H1 (cell line): Measurements from ENCODE around the gene DET1. TPM values are rescaled to one million over a fixed set of nuclear protein-coding genes. Genes with fewer than 3 reads are reported as not detected.
A peak's percentile ranks its signal among the peaks of the same experiment; 100 is the strongest.
"Not testable (repeated sequence)": the region's sequence is repeated elsewhere in the genome, so short reads cannot be mapped to it uniquely, and the experiment has no call there.

Source experiments
- CTCF ChIA-PET: fragments of 300-600 bp; sonication (Branson Sonifier 250); formaldehyde crosslinking; loops from one replicate; lab custom pipeline; 2021; ENCODE audit not compliant: partially characterized antibody; lab: Charles Lee
- POLR2A ChIA-PET: fragments of 300-600 bp; sonication (Branson Sonifier 250); formaldehyde crosslinking; loops from one replicate; lab custom pipeline; 2021; ENCODE audit warnings: inconsistent platforms; ENCODE audit not compliant: partially characterized antibody; lab: Charles Lee
- DNase-seq, 2 experiments: peaks; one replicate each; pipeline versions ENCODE4 v3.0.0 to v3.0.0-alpha.2; 2010 to 2022; ENCODE audit warnings: low spot score in 2 of 2, low read depth in 1 of 2, mixed read lengths in 1 of 2
- FAIRE-seq: peaks from 2 replicates; lab custom pipeline; 2011; peaks lifted over from hg19 to GRCh38; lab: Jason Lieb, UNC
- H2AFZ ChIP-seq: 2 replicates; pipeline ENCODE4 v1.8.1; 2012; ENCODE audit warnings: low read length, inconsistent platforms
- H2AK5ac ChIP-seq: 2 replicates; pipeline ENCODE4 v1.6.1; 2013; ENCODE audit warnings: low read depth, low read length
- H2BK120ac ChIP-seq: replicated peaks from 2 replicates; pipeline ENCODE3; 2013; ENCODE audit warnings: low read depth, low read length, inconsistent platforms
- H2BK12ac ChIP-seq: 2 replicates; pipeline ENCODE4 v1.6.1; 2013; ENCODE audit warnings: low read depth, low read length
- H2BK15ac ChIP-seq: 2 replicates; pipeline ENCODE4 v1.6.1; 2013; ENCODE audit warnings: low read length
- H2BK20ac ChIP-seq: 2 replicates; pipeline ENCODE4 v1.6.1; 2013; ENCODE audit warnings: low read length
- H2BK5ac ChIP-seq: 2 replicates; pipeline ENCODE4 v1.6.1; 2013; ENCODE audit warnings: low read depth, low read length
- H3K14ac ChIP-seq: 2 replicates; pipeline ENCODE4 v1.6.1; 2013; ENCODE audit warnings: inconsistent platforms; ENCODE audit not compliant: insufficient read length
- H3K18ac ChIP-seq: 2 replicates; pipeline ENCODE4 v1.6.1; 2013; ENCODE audit warnings: low read length; ENCODE audit errors: extremely low read depth
- H3K23ac ChIP-seq: 2 replicates; pipeline ENCODE4 v1.6.1; 2013; ENCODE audit warnings: inconsistent platforms; ENCODE audit not compliant: insufficient read length
- H3K23me2 ChIP-seq: 2 replicates; pipeline ENCODE4 v1.6.1; 2013; ENCODE audit warnings: low read depth, low read length
- H3K27ac ChIP-seq: 2 replicates; pipeline ENCODE4 v1.6.1; 2011; ENCODE audit warnings: low read depth, low read length, inconsistent platforms
- H3K27me3 ChIP-seq, 4 experiments: replicated peaks in 1 of 4; 1 replicate in 1 of 4; 2 replicates in 3 of 4; pipeline versions ENCODE4 v1.6.1 to v1.8.1; 2011 to 2013; ENCODE audit warnings: low read length in 3 of 4, mild to moderate bottlenecking in 3 of 4, inconsistent platforms in 2 of 4, mixed read lengths in 2 of 4, moderate library complexity in 1 of 4; ENCODE audit not compliant: control insufficient read depth in 3 of 4, insufficient read depth in 3 of 4; ENCODE audit errors: extremely low read depth in 1 of 4
- H3K36me3 ChIP-seq, 4 experiments: 2 replicates each; pipeline versions ENCODE4 v1.6.1 to v1.8.1; 2011 to 2013; ENCODE audit warnings: mild to moderate bottlenecking in 4 of 4, low read length in 3 of 4, moderate library complexity in 2 of 4, control low read depth in 1 of 4, inconsistent platforms in 1 of 4; ENCODE audit not compliant: insufficient read depth in 4 of 4, control insufficient read depth in 2 of 4
- H3K4ac ChIP-seq: replicated peaks from 2 replicates; pipeline ENCODE3; 2013; ENCODE audit warnings: low read length, low read depth, mixed read lengths, inconsistent platforms; ENCODE audit not compliant: insufficient read length
- H3K4me1 ChIP-seq, 4 experiments: replicated peaks in 1 of 4; 1 replicate in 1 of 4; 2 replicates in 3 of 4; pipeline versions ENCODE4 v1.6.1 to v1.8.1; 2011 to 2013; ENCODE audit warnings: low read length in 3 of 4, inconsistent platforms in 2 of 4, mixed read lengths in 1 of 4; ENCODE audit not compliant: insufficient read depth in 4 of 4, control insufficient read depth in 3 of 4
- H3K4me2 ChIP-seq, 2 experiments: 2 replicates each; pipeline versions ENCODE4 v1.6.1 to v1.8.1; 2011 to 2013; ENCODE audit warnings: low read depth in 2 of 2, low read length in 2 of 2, control low read depth in 1 of 2, inconsistent platforms in 1 of 2, mild to moderate bottlenecking in 1 of 2; ENCODE audit not compliant: insufficient read depth in 1 of 2
- H3K4me3 ChIP-seq, 4 experiments: fragments of 200-600, 300-600 bp in 1 of 4; sonication (generic), shearing (Covaris generic), sonication (Bioruptor Twin) in 1 of 4; 2 replicates each; pipeline versions ENCODE4 v1.5.1 to v1.8.1; 2011 to 2016; ENCODE audit warnings: low read length in 4 of 4, low read depth in 3 of 4, control low read depth in 2 of 4, inconsistent platforms in 2 of 4, mild to moderate bottlenecking in 2 of 4, mixed read lengths in 1 of 4, moderate library complexity in 1 of 4; ENCODE audit not compliant: insufficient read depth in 2 of 4; ENCODE audit errors: extremely low read depth in 1 of 4
- H3K56ac ChIP-seq: replicated peaks from 2 replicates; pipeline ENCODE3; 2013; ENCODE audit warnings: low read depth, mild to moderate bottlenecking, mixed read lengths, low read length, inconsistent platforms; ENCODE audit not compliant: insufficient read length
- H3K79me1 ChIP-seq: 2 replicates; pipeline ENCODE4 v1.6.1; 2013; ENCODE audit warnings: low read depth, low read length, control low read depth
- H3K79me2 ChIP-seq, 2 experiments: 2 replicates each; pipeline versions ENCODE4 v1.6.1 to v1.8.1; 2012 to 2013; ENCODE audit warnings: low read length in 2 of 2, mild to moderate bottlenecking in 2 of 2, inconsistent platforms in 1 of 2; ENCODE audit not compliant: insufficient read depth in 2 of 2, control insufficient read depth in 1 of 2
- H3K9ac ChIP-seq, 4 experiments: replicated peaks in 1 of 4; 1 replicate in 1 of 4; 2 replicates in 3 of 4; pipeline versions ENCODE4 v1.6.1 to v1.8.1; 2011 to 2013; ENCODE audit warnings: low read depth in 3 of 4, low read length in 3 of 4, control low read depth in 2 of 4, mild to moderate bottlenecking in 2 of 4, moderate library complexity in 2 of 4, inconsistent platforms in 1 of 4; ENCODE audit errors: extremely low read depth in 1 of 4
- H3K9me3 ChIP-seq, 2 experiments: 2 replicates each; pipeline versions ENCODE4 v1.6.1 to v1.8.1; 2012 to 2013; ENCODE audit warnings: mild to moderate bottlenecking in 2 of 2, moderate library complexity in 2 of 2, control low read depth in 1 of 2, inconsistent platforms in 1 of 2, low read depth in 1 of 2, low read length in 1 of 2, mixed read lengths in 1 of 2; ENCODE audit not compliant: insufficient read depth in 2 of 2
- H4K20me1 ChIP-seq, 2 experiments: replicated peaks in 1 of 2; 2 replicates each; pipeline versions ENCODE3 to v1.8.1; 2011 to 2013; ENCODE audit warnings: inconsistent platforms in 2 of 2, low read length in 2 of 2, mild to moderate bottlenecking in 1 of 2; ENCODE audit not compliant: insufficient read depth in 2 of 2, control insufficient read depth in 1 of 2
- H4K5ac ChIP-seq: 2 replicates; pipeline ENCODE4 v1.6.1; 2013; ENCODE audit warnings: low read length, low read depth, mixed read lengths, inconsistent platforms; ENCODE audit not compliant: insufficient read length
- H4K8ac ChIP-seq: 2 replicates; pipeline ENCODE4 v1.8.0; 2013; ENCODE audit warnings: mild to moderate bottlenecking, moderate library complexity, low read length, inconsistent platforms; ENCODE audit not compliant: insufficient read depth; ENCODE audit errors: extremely low read depth
- H4K91ac ChIP-seq: replicated peaks from 2 replicates; pipeline ENCODE3; 2013; ENCODE audit warnings: low read length, mixed read lengths, inconsistent platforms; ENCODE audit not compliant: insufficient read length
- CHD1 ChIP-seq: IDR thresholded peaks from 2 replicates; pipeline ENCODE4 v1.6.1; 2012; ENCODE audit warnings: low read depth, low read length, improper control_type of control experiment
- WGBS, 2 experiments: shearing (Covaris generic) in 1 of 2; methylation state at CpG; one replicate each; pipeline versions ENCODE4 v1.1.6 to v1.1.7; 2013 to 2015; ENCODE audit warnings: low lambda C conversion rate in 2 of 2, mixed read lengths in 2 of 2, inconsistent platforms in 1 of 2, low coverage in 1 of 2, missing lambda C conversion rate in 1 of 2; ENCODE audit not compliant: insufficient replicate concordance in 2 of 2, insufficient coverage in 1 of 2, insufficient read length in 1 of 2; ENCODE audit errors: extremely low coverage in 1 of 2, missing lambda C conversion rate in 1 of 2; 5-methylcytosine and 5-hydroxymethylcytosine counted together
- polyA plus RNA-seq, 7 experiments: library from polyadenylated mRNA; depleted of rRNA in 3 of 7; stranded (reverse) in 5 of 7; unstranded in 2 of 7; fragments of >200 nt in 5 of 7; fragments of 200-250 nt in 2 of 7; gene quantifications; 1 replicate in 5 of 7; 2 replicates in 1 of 7; 4 replicates in 1 of 7; pipeline versions ENCODE4 v1.2.1 to v1.2.3, GENCODE V29; 2011 to 2013; ENCODE audit warnings: missing spikeins in 2 of 7, mixed read lengths in 2 of 7
- total RNA-seq: library from RNA; stranded (reverse); fragmentation: NEBNext Ultra II Directional; extraction: Animal tissue kit (Norgen Biotek cat#: 25700); gene quantifications from 2 replicates; pipeline ENCODE4 v1.2.1, GENCODE V29; 2021
- TF ChIP-seq, protein P1 (sequence below): IDR thresholded peaks from 2 replicates; pipeline ENCODE4 v1.6.1; 2012; ENCODE audit warnings: inconsistent platforms
- TF ChIP-seq, protein P2 (sequence below): IDR thresholded peaks from 2 replicates; pipeline ENCODE4 v1.6.1; 2011; ENCODE audit warnings: low read depth, mild to moderate bottlenecking, low read length; ENCODE audit not compliant: insufficient read depth

DET1 gene
- total and polyA plus RNA-seq, 2 of the 8 experiments (the other 6 are each of a cell fraction or from before 2014, with no cell fraction given), result 5.4 to 8.5 TPM

DNA sequence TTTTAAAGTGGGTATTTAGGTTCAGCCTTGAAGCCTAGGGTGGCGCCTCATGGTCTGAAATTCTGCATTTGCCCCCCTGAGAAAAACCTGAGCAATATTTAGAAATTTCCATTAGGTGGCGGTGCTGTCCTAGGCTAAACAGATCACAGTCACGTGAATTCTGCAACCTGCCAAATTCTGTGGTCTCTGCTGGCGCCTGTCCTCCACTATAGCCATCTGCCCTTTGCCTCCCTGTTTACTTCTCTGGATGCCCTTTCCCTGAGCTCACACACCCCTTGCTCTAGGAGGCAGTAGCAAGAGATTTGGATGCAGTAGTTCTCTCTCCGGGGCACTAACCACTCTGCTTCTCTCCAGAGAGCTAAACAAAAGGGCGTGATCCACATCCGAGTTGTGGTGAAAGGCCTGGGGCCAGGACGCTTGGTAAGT is 69.8 kb downstream of the DET1 start (continued):
- TF ChIP-seq, protein P1, sequence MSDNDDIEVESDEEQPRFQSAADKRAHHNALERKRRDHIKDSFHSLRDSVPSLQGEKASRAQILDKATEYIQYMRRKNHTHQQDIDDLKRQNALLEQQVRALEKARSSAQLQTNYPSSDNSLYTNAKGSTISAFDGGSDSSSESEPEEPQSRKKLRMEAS, result peak; percentile 36; the same call in 1 of the 2 replicates
- TF ChIP-seq, protein P2, sequence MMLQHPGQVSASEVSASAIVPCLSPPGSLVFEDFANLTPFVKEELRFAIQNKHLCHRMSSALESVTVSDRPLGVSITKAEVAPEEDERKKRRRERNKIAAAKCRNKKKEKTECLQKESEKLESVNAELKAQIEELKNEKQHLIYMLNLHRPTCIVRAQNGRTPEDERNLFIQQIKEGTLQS, result 0 out of 2 replicates have a peak, but pooled peaks have one; percentile 32
- TF ChIP-seq CHD1, result no peak

GRCh38 chr15:88473661-88474293 is 72.7 kb downstream of the DET1 start:
- not testable (repeated sequence) for H3K4me1 ChIP-seq, FAIRE-seq, H4K5ac ChIP-seq, H3K9me3 ChIP-seq, H3K4ac ChIP-seq, H3K14ac ChIP-seq, H4K91ac ChIP-seq, H3K4me2 ChIP-seq, H3K9ac ChIP-seq, H2BK12ac ChIP-seq, H3K56ac ChIP-seq, H3K79me1 ChIP-seq, H2BK5ac ChIP-seq, H2BK120ac ChIP-seq, H4K20me1 ChIP-seq, H3K27me3 ChIP-seq, H3K27ac ChIP-seq, H2BK20ac ChIP-seq, H2BK15ac ChIP-seq, DNase-seq, H2AFZ ChIP-seq, H3K23ac ChIP-seq, H2AK5ac ChIP-seq, H3K79me2 ChIP-seq, H3K4me3 ChIP-seq, H3K23me2 ChIP-seq, H3K18ac ChIP-seq, H4K8ac ChIP-seq
- peaks cover 2 to 23% (median 19%) of the 10 kb centered on the region in 4 experiments; a peak in 6 of 8 replicates for H3K36me3 ChIP-seq
- WGBS, 2 experiments, result 92% methylated on average over 4 of the region's 4 CpGs; no CpG with 5 or more reads in 1 of the 2 experiments
- ChIA-PET POLR2A (interaction anchor here (1.4 to 2.2 kb wide), 2 partner anchors 148 to 150 kb away, joined by 3 to 6 read pairs; partner anchors contain the start of gene AEN), CTCF (interaction anchor here (0.6 to 1.4 kb wide), 7 partner anchors 10 to 132 kb away, joined by 3 to 7 read pairs (median 3); no protein-coding TSS in a partner anchor)
